WTC11 (cell line): ENCODE results near the gene ACTL8. TPM values are rescaled to one million over a fixed set of nuclear protein-coding genes. Genes with fewer than 3 reads are reported as not detected.

Experiments used
- ATAC-seq: fragments of 200-7000 bp; cut with Tn5 transposase; 2 replicates; pipeline ENCODE4 v1.10.0; 2021; ENCODE audit warnings: mild to moderate bottlenecking, moderate library complexity
- CTCF ChIA-PET: fragments of 300-600 bp; sonication (Branson Sonifier 250); formaldehyde crosslinking; loops from one replicate; lab custom pipeline; 2021; ENCODE audit warnings: antibody characterized with exemption; lab: Charles Lee
- POLR2A ChIA-PET: fragments of 350-600 bp; sonication (Branson Sonifier 250); formaldehyde crosslinking; loops from one replicate; lab custom pipeline; 2021; ENCODE audit warnings: antibody characterized with exemption; lab: Charles Lee
- DNase-seq: peaks from one replicate; pipeline ENCODE4 v3.0.0; 2021; ENCODE audit warnings: low spot score
- H3K27ac Mint-ChIP-seq: 2 replicates; pipeline ENCODE4 v1.8.0; 2021; ENCODE audit warnings: mixed read lengths
- H3K27me3 Mint-ChIP-seq: 2 replicates; pipeline ENCODE4 v1.8.0; 2021; ENCODE audit warnings: low read depth, mild to moderate bottlenecking, moderate library complexity, mixed read lengths
- H3K36me3 Mint-ChIP-seq: 2 replicates; pipeline ENCODE4 v1.8.0; 2021; ENCODE audit warnings: mixed read lengths
- H3K4me1 Mint-ChIP-seq: 2 replicates; pipeline ENCODE4 v1.8.0; 2022; ENCODE audit warnings: mixed read lengths
- H3K4me3 Mint-ChIP-seq: 2 replicates; pipeline ENCODE4 v1.8.0; 2021; ENCODE audit warnings: mild to moderate bottlenecking, moderate library complexity, mixed read lengths
- H3K9me3 Mint-ChIP-seq: 2 replicates; pipeline ENCODE4 v1.8.0; 2021; ENCODE audit warnings: mixed read lengths
- ATF1 ChIP-seq: sonication (generic); formaldehyde crosslinking; IDR thresholded peaks from 2 replicates; pipeline ENCODE4 v1.8.1; 2023; ENCODE audit warnings: mild to moderate bottlenecking, moderate library complexity, missing genetic modification reagents
- CBFB ChIP-seq: sonication (generic); formaldehyde crosslinking; IDR thresholded peaks from 2 replicates; pipeline ENCODE4 v1.8.1; 2022; ENCODE audit warnings: mild to moderate bottlenecking, low read depth, missing genetic modification reagents
- CREM ChIP-seq: sonication (generic); formaldehyde crosslinking; IDR thresholded peaks from 2 replicates; pipeline ENCODE4 v1.8.1; 2022; ENCODE audit warnings: mild to moderate bottlenecking, missing genetic modification reagents, moderate library complexity
- ELF4 ChIP-seq: sonication (generic); formaldehyde crosslinking; IDR thresholded peaks from 2 replicates; pipeline ENCODE4 v1.8.1; 2022; ENCODE audit warnings: low read depth, mild to moderate bottlenecking, moderate library complexity, missing genetic modification reagents
- ESRRA ChIP-seq: sonication (generic); formaldehyde crosslinking; IDR thresholded peaks from 2 replicates; pipeline ENCODE4 v1.8.1; 2022; ENCODE audit warnings: mild to moderate bottlenecking, missing genetic modification reagents, borderline replicate concordance
- FOXJ3 ChIP-seq: sonication (generic); formaldehyde crosslinking; IDR thresholded peaks from 2 replicates; pipeline ENCODE4 v1.9.0; 2021; ENCODE audit warnings: missing genetic modification reagents, mild to moderate bottlenecking, borderline replicate concordance
- FOXK1 ChIP-seq: sonication (generic); formaldehyde crosslinking; IDR thresholded peaks from 2 replicates; pipeline ENCODE4 v1.8.0; 2022; ENCODE audit warnings: mild to moderate bottlenecking, moderate library complexity, missing genetic modification reagents
- GABPB1 ChIP-seq: sonication (generic); formaldehyde crosslinking; IDR thresholded peaks from 2 replicates; pipeline ENCODE4 v1.8.1; 2023; ENCODE audit warnings: mild to moderate bottlenecking, missing genetic modification reagents
- MXD4 ChIP-seq: fragments of 250-450 bp; sonication (Bioruptor Pico); IDR thresholded peaks from 2 replicates; pipeline ENCODE4 v1.8.0; 2021; ENCODE audit warnings: mild to moderate bottlenecking, moderate library complexity, borderline replicate concordance
- NR1H2 ChIP-seq: sonication (generic); formaldehyde crosslinking; IDR thresholded peaks from 2 replicates; pipeline ENCODE4 v1.9.0; 2021; ENCODE audit warnings: mild to moderate bottlenecking, moderate library complexity, missing genetic modification reagents
- NR3C1 ChIP-seq: sonication (generic); formaldehyde crosslinking; conservative IDR thresholded peaks from 2 replicates; pipeline ENCODE4 v1.8.1; 2023; ENCODE audit warnings: low read depth, mild to moderate bottlenecking, missing genetic modification reagents
- PRRX2 ChIP-seq: fragments of 250-450 bp; sonication (Bioruptor Pico); IDR thresholded peaks from 2 replicates; pipeline ENCODE4 v1.8.0; 2021; ENCODE audit warnings: mild to moderate bottlenecking
- RELA ChIP-seq: sonication (generic); formaldehyde crosslinking; IDR thresholded peaks from 2 replicates; pipeline ENCODE4 v1.8.1; 2022; ENCODE audit warnings: missing genetic modification reagents, mild to moderate bottlenecking, borderline replicate concordance
- SMAD3 ChIP-seq: sonication (generic); formaldehyde crosslinking; IDR thresholded peaks from 2 replicates; pipeline ENCODE4 v1.8.0; 2022; ENCODE audit warnings: missing genetic modification reagents, mild to moderate bottlenecking, borderline replicate concordance
- SMAD4 ChIP-seq: sonication (generic); formaldehyde crosslinking; IDR thresholded peaks from 2 replicates; pipeline ENCODE4 v1.8.0; 2022; ENCODE audit warnings: mild to moderate bottlenecking, missing genetic modification reagents
- TEAD4 ChIP-seq: sonication (generic); formaldehyde crosslinking; IDR thresholded peaks from 2 replicates; pipeline ENCODE4 v1.8.0; 2022; ENCODE audit warnings: mild to moderate bottlenecking, missing genetic modification reagents
- ZBTB21 ChIP-seq: sonication (generic); formaldehyde crosslinking; IDR thresholded peaks from 2 replicates; pipeline ENCODE4 v1.8.1; 2023; ENCODE audit warnings: mild to moderate bottlenecking, missing genetic modification reagents, borderline replicate concordance
- ZNF219 ChIP-seq: sonication (generic); formaldehyde crosslinking; IDR thresholded peaks from 2 replicates; pipeline ENCODE4 v1.8.0; 2023; ENCODE audit warnings: missing genetic modification reagents, mild to moderate bottlenecking, borderline replicate concordance
- ZNF232 ChIP-seq: sonication (generic); formaldehyde crosslinking; IDR thresholded peaks from 2 replicates; pipeline ENCODE4 v1.8.0; 2022; ENCODE audit warnings: mild to moderate bottlenecking, missing genetic modification reagents
- ZNF263 ChIP-seq: sonication (generic); formaldehyde crosslinking; IDR thresholded peaks from 2 replicates; pipeline ENCODE4 v1.8.1; 2022; ENCODE audit warnings: low read depth, mild to moderate bottlenecking, moderate library complexity, missing genetic modification reagents
- ZNF317 ChIP-seq: sonication (generic); formaldehyde crosslinking; IDR thresholded peaks from 2 replicates; pipeline ENCODE4 v1.8.1; 2023; ENCODE audit warnings: low read depth, mild to moderate bottlenecking, moderate library complexity, missing genetic modification reagents, borderline replicate concordance
- ZNF396 ChIP-seq: fragments of 250-450 bp; sonication (Bioruptor Pico); IDR thresholded peaks from 2 replicates; pipeline ENCODE4 v1.8.0; 2021; ENCODE audit warnings: mild to moderate bottlenecking, moderate library complexity, borderline replicate concordance
- total RNA-seq: library from RNA; stranded (reverse); gene quantifications from 3 replicates; pipeline ENCODE4 v1.2.3, GENCODE V29; 2021
- TF ChIP-seq, protein P1 (sequence below): sonication (generic); formaldehyde crosslinking; IDR thresholded peaks from 2 replicates; pipeline ENCODE4 v1.8.0; 2023; ENCODE audit warnings: missing genetic modification reagents
- TF ChIP-seq, protein P2 (sequence below): sonication (generic); formaldehyde crosslinking; IDR thresholded peaks from 2 replicates; pipeline ENCODE4 v1.8.1; 2023; ENCODE audit warnings: mild to moderate bottlenecking, missing genetic modification reagents
- TF ChIP-seq, protein P3 (sequence below): fragments of 200-600 bp; IDR thresholded peaks from 2 replicates; pipeline ENCODE4 v1.8.0; 2022; ENCODE audit warnings: antibody characterized with exemption
- TF ChIP-seq, protein P4 (sequence below): sonication (generic); formaldehyde crosslinking; IDR thresholded peaks from 2 replicates; pipeline ENCODE4 v1.8.1; 2022; ENCODE audit warnings: missing genetic modification reagents, borderline replicate concordance

The ACTL8 gene
- total RNA-seq, 1 experiment from 2014 or later = 1.6 TPM

DNA sequence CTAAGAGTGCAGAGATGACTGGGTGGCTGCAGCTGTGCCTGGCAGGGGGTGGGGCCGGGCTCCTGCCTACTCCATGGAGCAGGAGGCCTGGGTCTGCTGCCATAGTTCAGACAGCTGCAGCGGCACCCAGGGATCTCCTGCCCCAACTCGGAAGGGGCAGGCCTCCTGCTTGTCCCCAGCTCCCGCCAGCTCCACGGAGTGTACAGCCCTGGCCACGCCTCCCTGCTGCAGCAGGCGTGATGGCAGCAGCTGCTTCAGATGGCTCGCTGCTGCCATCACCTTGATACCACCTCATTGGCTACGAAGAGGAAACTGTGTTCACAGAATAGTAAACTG lies 35.9 kb downstream of the ACTL8 start:
- ATAC-seq (no peak), DNase-seq (no peak)
- H3K9me3 Mint-ChIP-seq = no peaks in the 10 kb centered on the region
- ChIA-PET POLR2A (no interaction called here), CTCF (interaction anchor here (0.9 to 1.7 kb wide), 2 partner anchors 35 to 95 kb away, joined by 3 to 4 read pairs; no protein-coding TSS in a partner anchor)
- no peak overlapping the region for H3K27ac Mint-ChIP-seq
- no peaks in the 10 kb centered on the region; the same call in 1 of the 2 replicates for H3K27me3 Mint-ChIP-seq
- TF ChIP-seq FOXJ3 (CRISPR knock-in tag) (no peak), ESRRA (no peak), ZNF232 (CRISPR knock-in tag) (no peak), RELA (CRISPR knock-in tag) (no peak), ZNF317 (CRISPR knock-in tag) (no peak), PRRX2 (CRISPR knock-in tag) (no peak), MXD4 (CRISPR knock-in tag) (no peak), NR1H2 (CRISPR knock-in tag) (no peak)
- TF ChIP-seq, protein P1, sequence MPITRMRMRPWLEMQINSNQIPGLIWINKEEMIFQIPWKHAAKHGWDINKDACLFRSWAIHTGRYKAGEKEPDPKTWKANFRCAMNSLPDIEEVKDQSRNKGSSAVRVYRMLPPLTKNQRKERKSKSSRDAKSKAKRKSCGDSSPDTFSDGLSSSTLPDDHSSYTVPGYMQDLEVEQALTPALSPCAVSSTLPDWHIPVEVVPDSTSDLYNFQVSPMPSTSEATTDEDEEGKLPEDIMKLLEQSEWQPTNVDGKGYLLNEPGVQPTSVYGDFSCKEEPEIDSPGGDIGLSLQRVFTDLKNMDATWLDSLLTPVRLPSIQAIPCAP = no peak
- H3K4me1 Mint-ChIP-seq = no peaks in the 10 kb centered on the region
- no peaks in the 10 kb centered on the region for H3K36me3 Mint-ChIP-seq
- H3K4me3 Mint-ChIP-seq = no peak overlapping the region

- H3K4me3 Mint-ChIP-seq = no peak overlapping the region
- no peak for ATAC-seq
- H3K4me1 Mint-ChIP-seq = no peaks in the 10 kb centered on the region
- H3K9me3 Mint-ChIP-seq = no peaks in the 10 kb centered on the region
- H3K27ac Mint-ChIP-seq = no peak overlapping the region
- H3K36me3 Mint-ChIP-seq = no peaks in the 10 kb centered on the region
- CTCF ChIA-PET = interaction anchor here (0.9 kb wide), 1 partner anchor 95 kb away, joined by 3 read pairs; no protein-coding TSS in a partner anchor
- no peak for DNase-seq
- H3K27me3 Mint-ChIP-seq = no peaks in the 10 kb centered on the region; the same call in 1 of the 2 replicates
- TF ChIP-seq, protein P2, sequence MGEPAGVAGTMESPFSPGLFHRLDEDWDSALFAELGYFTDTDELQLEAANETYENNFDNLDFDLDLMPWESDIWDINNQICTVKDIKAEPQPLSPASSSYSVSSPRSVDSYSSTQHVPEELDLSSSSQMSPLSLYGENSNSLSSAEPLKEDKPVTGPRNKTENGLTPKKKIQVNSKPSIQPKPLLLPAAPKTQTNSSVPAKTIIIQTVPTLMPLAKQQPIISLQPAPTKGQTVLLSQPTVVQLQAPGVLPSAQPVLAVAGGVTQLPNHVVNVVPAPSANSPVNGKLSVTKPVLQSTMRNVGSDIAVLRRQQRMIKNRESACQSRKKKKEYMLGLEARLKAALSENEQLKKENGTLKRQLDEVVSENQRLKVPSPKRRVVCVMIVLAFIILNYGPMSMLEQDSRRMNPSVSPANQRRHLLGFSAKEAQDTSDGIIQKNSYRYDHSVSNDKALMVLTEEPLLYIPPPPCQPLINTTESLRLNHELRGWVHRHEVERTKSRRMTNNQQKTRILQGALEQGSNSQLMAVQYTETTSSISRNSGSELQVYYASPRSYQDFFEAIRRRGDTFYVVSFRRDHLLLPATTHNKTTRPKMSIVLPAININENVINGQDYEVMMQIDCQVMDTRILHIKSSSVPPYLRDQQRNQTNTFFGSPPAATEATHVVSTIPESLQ (CRISPR knock-in tag) = no peak
- TF ChIP-seq CBFB (no peak), SMAD4 (CRISPR knock-in tag) (no peak), ZNF232 (CRISPR knock-in tag) (no peak), ZNF396 (CRISPR knock-in tag) (no peak), GABPB1 (no peak), NR3C1 (no peak)
- TF ChIP-seq, protein P1 = no peak
- POLR2A ChIA-PET = no interaction called here
Observed at GRCh38 chr1:17791480-17791879, 36.3 kb downstream of the ACTL8 start.

- Mint-ChIP-seq H3K9me3 (no peaks in the 10 kb centered on the region), H3K4me3 (no peak overlapping the region), H3K36me3 (no peaks in the 10 kb centered on the region), H3K4me1 (no peaks in the 10 kb centered on the region), H3K27me3 (no peaks in the 10 kb centered on the region; the same call in 1 of the 2 replicates), H3K27ac (no peak overlapping the region)
- ChIA-PET POLR2A (no interaction called here), CTCF (no interaction called here)
- ATAC-seq (no peak), DNase-seq (no peak)
- TF ChIP-seq ATF1 (CRISPR knock-in tag) = no peak
- TF ChIP-seq, protein P3, sequence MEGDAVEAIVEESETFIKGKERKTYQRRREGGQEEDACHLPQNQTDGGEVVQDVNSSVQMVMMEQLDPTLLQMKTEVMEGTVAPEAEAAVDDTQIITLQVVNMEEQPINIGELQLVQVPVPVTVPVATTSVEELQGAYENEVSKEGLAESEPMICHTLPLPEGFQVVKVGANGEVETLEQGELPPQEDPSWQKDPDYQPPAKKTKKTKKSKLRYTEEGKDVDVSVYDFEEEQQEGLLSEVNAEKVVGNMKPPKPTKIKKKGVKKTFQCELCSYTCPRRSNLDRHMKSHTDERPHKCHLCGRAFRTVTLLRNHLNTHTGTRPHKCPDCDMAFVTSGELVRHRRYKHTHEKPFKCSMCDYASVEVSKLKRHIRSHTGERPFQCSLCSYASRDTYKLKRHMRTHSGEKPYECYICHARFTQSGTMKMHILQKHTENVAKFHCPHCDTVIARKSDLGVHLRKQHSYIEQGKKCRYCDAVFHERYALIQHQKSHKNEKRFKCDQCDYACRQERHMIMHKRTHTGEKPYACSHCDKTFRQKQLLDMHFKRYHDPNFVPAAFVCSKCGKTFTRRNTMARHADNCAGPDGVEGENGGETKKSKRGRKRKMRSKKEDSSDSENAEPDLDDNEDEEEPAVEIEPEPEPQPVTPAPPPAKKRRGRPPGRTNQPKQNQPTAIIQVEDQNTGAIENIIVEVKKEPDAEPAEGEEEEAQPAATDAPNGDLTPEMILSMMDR = no peak
- no peak for TF ChIP-seq ZNF219 (CRISPR knock-in tag)
- no peak for TF ChIP-seq CREM
- TF ChIP-seq, protein P4, sequence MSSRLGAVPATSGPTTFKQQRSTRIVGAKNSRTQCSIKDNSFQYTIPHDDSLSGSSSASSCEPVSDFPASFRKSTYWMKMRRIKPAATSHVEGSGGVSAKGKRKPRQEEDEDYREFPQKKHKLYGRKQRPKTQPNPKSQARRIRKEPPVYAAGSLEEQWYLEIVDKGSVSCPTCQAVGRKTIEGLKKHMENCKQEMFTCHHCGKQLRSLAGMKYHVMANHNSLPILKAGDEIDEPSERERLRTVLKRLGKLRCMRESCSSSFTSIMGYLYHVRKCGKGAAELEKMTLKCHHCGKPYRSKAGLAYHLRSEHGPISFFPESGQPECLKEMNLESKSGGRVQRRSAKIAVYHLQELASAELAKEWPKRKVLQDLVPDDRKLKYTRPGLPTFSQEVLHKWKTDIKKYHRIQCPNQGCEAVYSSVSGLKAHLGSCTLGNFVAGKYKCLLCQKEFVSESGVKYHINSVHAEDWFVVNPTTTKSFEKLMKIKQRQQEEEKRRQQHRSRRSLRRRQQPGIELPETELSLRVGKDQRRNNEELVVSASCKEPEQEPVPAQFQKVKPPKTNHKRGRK (CRISPR knock-in tag) = no peak
- TF ChIP-seq SMAD3 (CRISPR knock-in tag) = no peak
- no peak for TF ChIP-seq FOXK1 (CRISPR knock-in tag)
- no peak for TF ChIP-seq ZBTB21 (CRISPR knock-in tag)
- TF ChIP-seq ZNF263 (CRISPR knock-in tag) = no peak
- no peak for TF ChIP-seq TEAD4 (CRISPR knock-in tag)
- no peak for TF ChIP-seq ZNF317 (CRISPR knock-in tag)
- TF ChIP-seq, protein P2 (CRISPR knock-in tag) = no peak
- TF ChIP-seq ELF4 (CRISPR knock-in tag) = no peak
Observed at GRCh38 chr1:17792421-17792820, 37.3 kb downstream of the ACTL8 start.
